22Rv1 (cell line): ENCODE results near the gene AARS1.
"Not testable (repeated sequence)": the region's sequence is repeated elsewhere in the genome, so short reads cannot be mapped to it uniquely, and the experiment has no call there.

ENCODE experiments used
- CTCF ChIP-seq: fragments of 450-650 bp; IDR thresholded peaks from 2 replicates; pipeline ENCODE4 v1.5.1; 2017; ENCODE audit warnings: mild to moderate bottlenecking
- ZFX ChIP-seq: fragments of 450-650 bp; IDR thresholded peaks from 2 replicates; pipeline ENCODE4 v1.6.1; 2017; ENCODE audit warnings: antibody characterized with exemption, borderline replicate concordance

- not testable (repeated sequence) for TF ChIP-seq CTCF, ZFX
These were observed 66.7 kb downstream of the AARS1 start for GRCh38 chr16:70222574-70222973.
